Activated T-helper 17 cell treated with anti-CD3 and anti-CD28 coated beads, Interleukin-2, amount 50 U/mL, for 72 hours (primary cell): ENCODE measurements around the gene GZMM. TPM values are rescaled to one million over a fixed set of nuclear protein-coding genes. Genes with fewer than 3 reads are reported as not detected.
"Not testable (repeated sequence)": the region's sequence is repeated elsewhere in the genome, so short reads cannot be mapped to it uniquely, and the experiment has no call there.

Experiments
- ATAC-seq: fragments of 150-1000 bp; cut with Tn5 transposase; replicated peaks from 2 replicates; pipeline ENCODE4 v1.10.0; 2021; ENCODE audit warnings: mild to moderate bottlenecking, moderate library complexity
- H3K27ac Mint-ChIP-seq: one replicate; pipeline ENCODE4 v1.8.0; 2022; ENCODE audit warnings: mixed read lengths
- H3K27me3 Mint-ChIP-seq: one replicate; pipeline ENCODE4 v1.8.0; 2022; ENCODE audit warnings: mixed read lengths
- H3K36me3 Mint-ChIP-seq: one replicate; pipeline ENCODE4 v1.8.0; 2022; ENCODE audit warnings: low read depth, mild to moderate bottlenecking, mixed read lengths
- H3K4me1 Mint-ChIP-seq: one replicate; pipeline ENCODE4 v1.8.0; 2022; ENCODE audit warnings: mixed read lengths
- H3K4me3 Mint-ChIP-seq: one replicate; pipeline ENCODE4 v1.8.0; 2022; ENCODE audit warnings: mild to moderate bottlenecking, mixed read lengths
- H3K9me3 Mint-ChIP-seq: one replicate; pipeline ENCODE4 v1.8.0; 2022; ENCODE audit warnings: mixed read lengths
- total RNA-seq, 2 donors: library from RNA; stranded (reverse); gene quantifications; one replicate each; pipeline ENCODE4 v1.2.3, GENCODE V29; 2022

GZMM gene
- total RNA-seq, 2 donors from 2014 or later: 30.5 to 31.3 TPM

- no peak for ATAC-seq
- Mint-ChIP-seq H3K36me3 (peaks cover 36% of the 10 kb centered on the region), H3K27ac (no peak overlapping the region)
These were observed 32.0 kb downstream of the GZMM start for GRCh38 chr19:575527-576506.

GRCh38 chr19:576768-577438 lies 33.0 kb downstream of the GZMM start:
- Mint-ChIP-seq H3K9me3 (no peaks in the 10 kb centered on the region), H3K36me3 (peaks cover 30% of the 10 kb centered on the region), H3K4me1 (peaks cover 6% of the 10 kb centered on the region), H3K4me3 (no peak overlapping the region), H3K27me3 (no peaks in the 10 kb centered on the region), H3K27ac (no peak overlapping the region)
- no peak for ATAC-seq

More at GRCh38 chr19:575527-576506, 32.0 kb downstream of the GZMM start:
- no peak overlapping the region for H3K4me3 Mint-ChIP-seq
- peaks cover 12% of the 10 kb centered on the region for H3K4me1 Mint-ChIP-seq
- H3K9me3 Mint-ChIP-seq: no peaks in the 10 kb centered on the region
- H3K27me3 Mint-ChIP-seq: no peaks in the 10 kb centered on the region

- Mint-ChIP-seq H3K27me3 (no peaks in the 10 kb centered on the region), H3K4me1 (peaks cover 6% of the 10 kb centered on the region), H3K4me3 (no peak overlapping the region), H3K36me3 (peaks cover 31% of the 10 kb centered on the region), H3K9me3 (no peaks in the 10 kb centered on the region), H3K27ac (no peak overlapping the region)
- no peak for ATAC-seq
These were observed 33.9 kb downstream of the GZMM start for GRCh38 chr19:577439-578392.

- no peak for ATAC-seq
- H3K27ac Mint-ChIP-seq: no peak overlapping the region
- H3K9me3 Mint-ChIP-seq: no peaks in the 10 kb centered on the region
- H3K27me3 Mint-ChIP-seq: no peaks in the 10 kb centered on the region
- peaks cover 6% of the 10 kb centered on the region for H3K4me1 Mint-ChIP-seq
- H3K4me3 Mint-ChIP-seq: no peak overlapping the region
- H3K36me3 Mint-ChIP-seq: peaks cover 32% of the 10 kb centered on the region
These were observed 35.4 kb downstream of the GZMM start for GRCh38 chr19:579111-579841.

GRCh38 chr19:579842-580155 lies 35.9 kb downstream of the GZMM start:
- H3K27ac Mint-ChIP-seq: no peak overlapping the region
- H3K36me3 Mint-ChIP-seq: peaks cover 32% of the 10 kb centered on the region
- no peak for ATAC-seq
- H3K4me3 Mint-ChIP-seq: no peak overlapping the region
- no peaks in the 10 kb centered on the region for H3K27me3 Mint-ChIP-seq
- peaks cover 2% of the 10 kb centered on the region for H3K4me1 Mint-ChIP-seq
- H3K9me3 Mint-ChIP-seq: no peaks in the 10 kb centered on the region

GRCh38 chr19:580274-580835 lies 36.5 kb downstream of the GZMM start:
- Mint-ChIP-seq H3K27me3 (no peaks in the 10 kb centered on the region), H3K36me3 (peaks cover 32% of the 10 kb centered on the region), H3K9me3 (no peaks in the 10 kb centered on the region), H3K27ac (no peak overlapping the region), H3K4me1 (no peaks in the 10 kb centered on the region), H3K4me3 (no peak overlapping the region)
- no peak for ATAC-seq

GRCh38 chr19:581399-582111 lies 37.7 kb downstream of the GZMM start:
- no peaks in the 10 kb centered on the region for H3K4me1 Mint-ChIP-seq
- peaks cover 28% of the 10 kb centered on the region for H3K36me3 Mint-ChIP-seq
- H3K27me3 Mint-ChIP-seq: no peaks in the 10 kb centered on the region
- no peaks in the 10 kb centered on the region for H3K9me3 Mint-ChIP-seq
- H3K27ac Mint-ChIP-seq: no peak overlapping the region
- H3K4me3 Mint-ChIP-seq: no peak overlapping the region
- no peak for ATAC-seq

GRCh38 chr19:582497-583197 lies 38.8 kb downstream of the GZMM start:
- Mint-ChIP-seq H3K9me3 (no peaks in the 10 kb centered on the region), H3K27ac (no peak overlapping the region), H3K27me3 (no peaks in the 10 kb centered on the region), H3K36me3 (peaks cover 24% of the 10 kb centered on the region), H3K4me3 (no peak overlapping the region), H3K4me1 (no peaks in the 10 kb centered on the region)
- ATAC-seq: no peak

GRCh38 chr19:583198-583967 lies 39.5 kb downstream of the GZMM start:
- H3K9me3 Mint-ChIP-seq: no peaks in the 10 kb centered on the region
- no peak for ATAC-seq
- no peaks in the 10 kb centered on the region for H3K27me3 Mint-ChIP-seq
- no peak overlapping the region for H3K27ac Mint-ChIP-seq
- no peak overlapping the region for H3K4me3 Mint-ChIP-seq
- no peaks in the 10 kb centered on the region for H3K4me1 Mint-ChIP-seq
- peaks cover 18% of the 10 kb centered on the region for H3K36me3 Mint-ChIP-seq

GRCh38 chr19:583968-584239 lies 40.1 kb downstream of the GZMM start:
- no peak for ATAC-seq

GRCh38 chr19:584240-585001 lies 40.6 kb downstream of the GZMM start:
- H3K4me3 Mint-ChIP-seq: no peak overlapping the region
- H3K27ac Mint-ChIP-seq: no peak overlapping the region
- ATAC-seq: peak; percentile 71
- no peaks in the 10 kb centered on the region for H3K4me1 Mint-ChIP-seq
- H3K9me3 Mint-ChIP-seq: no peaks in the 10 kb centered on the region
- H3K27me3 Mint-ChIP-seq: no peaks in the 10 kb centered on the region
- peaks cover 16% of the 10 kb centered on the region for H3K36me3 Mint-ChIP-seq

More at GRCh38 chr19:583968-584239, 40.1 kb downstream of the GZMM start:
- H3K27me3 Mint-ChIP-seq: no peaks in the 10 kb centered on the region
- peaks cover 16% of the 10 kb centered on the region for H3K36me3 Mint-ChIP-seq
- H3K4me1 Mint-ChIP-seq: no peaks in the 10 kb centered on the region
- H3K9me3 Mint-ChIP-seq: no peaks in the 10 kb centered on the region
- no peak overlapping the region for H3K27ac Mint-ChIP-seq
- no peak overlapping the region for H3K4me3 Mint-ChIP-seq

- H3K4me1 Mint-ChIP-seq, H3K27ac Mint-ChIP-seq, H3K4me3 Mint-ChIP-seq, H3K27me3 Mint-ChIP-seq, ATAC-seq, H3K9me3 Mint-ChIP-seq: not testable (repeated sequence)
- H3K36me3 Mint-ChIP-seq: peaks cover 12% of the 10 kb centered on the region
These were observed 41.3 kb downstream of the GZMM start for GRCh38 chr19:585146-585545.
